Thoracic aorta (tissue), 2 donors: ENCODE measurements around the gene DIP2C. TPM values are rescaled to one million over a fixed set of nuclear protein-coding genes. Genes with fewer than 3 reads are reported as not detected.
"Not testable (repeated sequence)": the region's sequence is repeated elsewhere in the genome, so short reads cannot be mapped to it uniquely, and the experiment has no call there.

ENCODE experiments used
- ATAC-seq: fragments of 150-250 bp; one replicate; pipeline ENCODE4 v1.8.0; 2017; ENCODE audit warnings: low read depth; ENCODE audit not compliant: insufficient number of reproducible peaks, low FRiP score
- DNase-seq: peaks from one replicate; pipeline ENCODE4 v3.0.0-alpha.2; 2020; ENCODE audit warnings: low spot score
- H3K27ac ChIP-seq, 2 donors: fragments of 200-600 bp; sonication (generic); 1 replicate in 1 of 2; 2 replicates in 1 of 2; pipeline ENCODE4 v1.5.1; 2016; ENCODE audit warnings: mild to moderate bottlenecking in 2 of 2, moderate library complexity in 2 of 2
- H3K27me3 ChIP-seq: fragments of 200-600 bp; sonication (generic); replicated peaks from 2 replicates; pipeline ENCODE4 v1.6.0; 2016; ENCODE audit warnings: mild to moderate bottlenecking; ENCODE audit not compliant: insufficient read depth
- H3K36me3 ChIP-seq: fragments of 200-600 bp; sonication (generic); one replicate; pipeline ENCODE4 v1.5.1; 2016
- H3K4me1 ChIP-seq, 2 donors: fragments of 200-600 bp; sonication (generic); 1 replicate in 1 of 2; 2 replicates in 1 of 2; pipeline versions ENCODE4 v1.5.1 to v1.6.0; 2016; ENCODE audit warnings: low read depth in 2 of 2, mild to moderate bottlenecking in 1 of 2; ENCODE audit not compliant: control insufficient read depth in 1 of 2
- H3K4me3 ChIP-seq: fragments of 200-600 bp; sonication (generic); 2 replicates; pipeline ENCODE4 v1.5.1; 2016; ENCODE audit warnings: mild to moderate bottlenecking
- H3K9me3 ChIP-seq: fragments of 200-600 bp; sonication (generic); 2 replicates; pipeline ENCODE4 v1.5.1; 2016
- total RNA-seq, 2 donors: library from RNA; depleted of rRNA; stranded (reverse); fragments of >200 nt; gene quantifications; one replicate each; pipeline versions ENCODE4 v1.1.0 to v1.2.3, GENCODE V29; 2016
- TF ChIP-seq, protein P1 (sequence below): fragments of 200-600 bp; sonication (generic); IDR thresholded peaks from one replicate; pipeline ENCODE4 v1.5.1; 2019; ENCODE audit warnings: antibody characterized with exemption

Gene DIP2C
- total RNA-seq, 2 donors from 2014 or later = 36.8 to 44.0 TPM

DNA sequence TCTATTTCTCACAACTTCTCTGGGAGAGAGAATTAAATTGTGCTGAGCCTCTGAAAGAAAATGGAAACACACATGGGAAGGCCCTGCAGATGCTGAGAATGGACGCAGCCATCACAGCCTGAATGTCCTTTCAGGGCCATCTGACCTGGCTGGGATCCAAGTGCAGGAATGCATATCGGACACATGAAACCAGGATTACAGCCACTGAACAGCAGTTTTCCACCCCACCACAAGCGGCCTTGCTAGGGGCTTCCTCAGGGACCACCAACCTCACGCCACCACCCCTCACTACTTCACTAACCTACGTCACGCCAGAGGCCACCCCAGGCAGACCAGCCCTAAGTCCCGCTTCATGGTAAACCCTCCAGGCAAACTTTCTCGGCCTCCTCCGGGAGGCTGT, 103.3 kb downstream of the DIP2C start:
- Histone ChIP-seq H3K4me1 (peaks cover 0 to 31% of the 10 kb centered on the region in 2 donors), H3K9me3 (no peaks in the 10 kb centered on the region), H3K27ac (no peak overlapping the region), H3K36me3 (no peaks in the 10 kb centered on the region), H3K4me3 (no peak overlapping the region), H3K27me3 (no peaks in the 10 kb centered on the region)
- no peak for ATAC-seq
- TF ChIP-seq, protein P1, sequence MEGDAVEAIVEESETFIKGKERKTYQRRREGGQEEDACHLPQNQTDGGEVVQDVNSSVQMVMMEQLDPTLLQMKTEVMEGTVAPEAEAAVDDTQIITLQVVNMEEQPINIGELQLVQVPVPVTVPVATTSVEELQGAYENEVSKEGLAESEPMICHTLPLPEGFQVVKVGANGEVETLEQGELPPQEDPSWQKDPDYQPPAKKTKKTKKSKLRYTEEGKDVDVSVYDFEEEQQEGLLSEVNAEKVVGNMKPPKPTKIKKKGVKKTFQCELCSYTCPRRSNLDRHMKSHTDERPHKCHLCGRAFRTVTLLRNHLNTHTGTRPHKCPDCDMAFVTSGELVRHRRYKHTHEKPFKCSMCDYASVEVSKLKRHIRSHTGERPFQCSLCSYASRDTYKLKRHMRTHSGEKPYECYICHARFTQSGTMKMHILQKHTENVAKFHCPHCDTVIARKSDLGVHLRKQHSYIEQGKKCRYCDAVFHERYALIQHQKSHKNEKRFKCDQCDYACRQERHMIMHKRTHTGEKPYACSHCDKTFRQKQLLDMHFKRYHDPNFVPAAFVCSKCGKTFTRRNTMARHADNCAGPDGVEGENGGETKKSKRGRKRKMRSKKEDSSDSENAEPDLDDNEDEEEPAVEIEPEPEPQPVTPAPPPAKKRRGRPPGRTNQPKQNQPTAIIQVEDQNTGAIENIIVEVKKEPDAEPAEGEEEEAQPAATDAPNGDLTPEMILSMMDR = no peak
- no peak for DNase-seq

DNA sequence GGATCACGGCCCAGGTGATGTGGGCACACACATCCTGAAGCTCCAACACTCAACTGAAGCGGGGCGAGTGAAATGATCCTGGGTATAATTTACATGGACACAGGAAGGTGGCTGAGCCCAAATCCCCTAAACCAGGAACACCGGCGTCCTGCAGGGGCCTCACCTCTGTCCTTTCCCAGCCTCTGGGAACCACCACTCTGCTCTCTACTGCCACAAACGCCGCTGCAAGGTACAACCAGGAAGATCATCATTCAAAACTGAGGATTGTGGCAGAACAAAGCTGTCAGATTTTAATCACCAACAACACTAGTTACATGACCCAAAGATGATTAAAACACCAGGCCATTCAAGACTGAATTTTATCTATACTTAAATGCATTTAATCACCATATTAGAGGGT, 104.0 kb downstream of the DIP2C start:
- no peak for ATAC-seq
- Histone ChIP-seq H3K27ac (no peak overlapping the region), H3K9me3 (no peaks in the 10 kb centered on the region), H3K4me1 (peaks cover 0 to 35% of the 10 kb centered on the region in 2 donors), H3K27me3 (no peaks in the 10 kb centered on the region), H3K36me3 (no peaks in the 10 kb centered on the region), H3K4me3 (no peak overlapping the region)
- no peak for DNase-seq
- TF ChIP-seq, protein P1 = no peak

DNA sequence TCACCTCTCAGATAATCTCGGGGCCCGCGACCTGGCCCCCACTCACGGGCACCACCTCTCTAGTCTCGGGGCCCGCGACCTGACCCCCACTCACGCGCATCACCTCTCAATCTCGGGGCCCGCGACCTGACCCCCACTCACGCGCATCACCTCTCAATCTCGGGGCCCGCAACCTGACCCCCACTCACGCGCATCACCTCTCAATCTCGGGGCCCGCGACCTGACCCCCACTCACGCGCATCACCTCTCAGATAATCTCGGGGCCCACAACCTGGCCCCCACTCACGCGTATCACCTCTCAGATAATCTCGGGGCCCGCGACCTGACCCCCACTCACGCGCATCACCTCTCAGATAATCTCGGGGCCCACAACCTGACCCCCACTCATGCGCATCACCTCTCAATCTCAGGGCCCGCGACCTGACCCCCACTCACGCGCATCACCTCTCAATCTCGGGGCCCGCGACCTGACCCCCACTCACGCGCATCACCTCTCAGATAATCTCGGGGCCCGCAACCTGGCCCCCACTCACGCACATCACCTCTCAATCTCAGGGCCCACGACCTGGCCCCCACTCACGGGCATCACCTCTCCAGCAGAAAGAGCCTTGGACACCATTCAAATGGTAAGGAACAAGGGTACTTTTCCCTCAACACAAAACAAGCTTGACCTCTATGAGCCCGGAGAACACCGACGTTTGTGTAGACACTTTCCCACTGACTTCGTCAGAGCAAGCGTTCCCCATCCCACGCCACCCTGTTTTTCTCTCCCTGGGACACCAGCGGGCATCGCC, 104.8 kb downstream of the DIP2C start:
- not testable (repeated sequence) for H3K27ac ChIP-seq, H3K9me3 ChIP-seq, H3K4me3 ChIP-seq, H3K27me3 ChIP-seq, ATAC-seq, H3K36me3 ChIP-seq, DNase-seq
- peaks cover 0 to 38% of the 10 kb centered on the region in 2 donors for H3K4me1 ChIP-seq

DNA sequence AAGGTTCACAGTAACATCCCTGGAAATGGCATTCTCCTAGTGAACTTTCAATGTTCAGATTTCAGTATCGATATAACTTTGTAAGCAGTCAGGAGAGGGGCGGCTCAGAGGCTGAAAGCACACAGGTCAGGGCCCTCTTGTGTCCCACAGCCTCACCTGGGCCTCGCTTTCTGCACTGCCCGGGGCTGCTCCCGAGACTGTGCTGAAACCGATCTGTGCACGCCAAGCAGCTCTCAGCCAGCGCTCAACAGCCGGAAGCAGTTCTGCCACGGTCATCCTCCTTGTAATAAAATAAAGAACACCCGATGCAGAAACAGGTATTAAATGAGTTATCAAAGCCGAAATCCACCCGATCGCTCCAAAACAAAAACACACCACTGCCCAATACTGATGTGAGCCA, 106.0 kb downstream of the DIP2C start:
- TF ChIP-seq, protein P1 = no peak
- H3K4me1 ChIP-seq = peaks cover 0 to 31% of the 10 kb centered on the region in 2 donors
- no peak for ATAC-seq

DNA sequence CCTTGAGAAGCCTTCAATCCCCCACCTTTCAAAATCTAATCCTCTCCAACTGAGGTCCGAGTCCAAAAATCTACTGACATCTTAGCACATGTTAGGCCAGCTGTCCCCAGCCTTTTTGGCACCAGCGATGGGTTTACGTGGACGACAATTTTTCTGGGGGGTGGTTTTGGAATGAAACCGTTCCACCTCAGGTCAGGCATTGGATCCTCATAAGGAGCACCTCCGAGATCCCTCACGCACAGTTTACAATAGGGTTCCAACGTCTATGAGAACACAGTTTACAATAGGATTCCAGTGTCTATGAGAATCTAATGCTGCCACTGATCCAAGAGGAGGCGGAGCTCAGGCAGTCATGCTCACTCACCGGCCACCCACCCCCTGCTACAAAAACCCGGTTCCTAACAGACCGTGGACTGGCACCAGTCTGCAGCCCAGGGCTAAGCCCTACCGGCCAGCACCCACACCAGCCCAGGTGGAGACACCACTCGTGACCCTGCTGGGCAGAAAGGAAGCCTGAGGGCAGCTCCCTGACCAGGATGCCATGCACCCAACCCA, 107.6 kb downstream of the DIP2C start:
- Histone ChIP-seq H3K9me3 (no peaks in the 10 kb centered on the region), H3K4me3 (no peak overlapping the region), H3K27me3 (no peaks in the 10 kb centered on the region), H3K27ac (no peak overlapping the region), H3K4me1 (peaks cover 0 to 27% of the 10 kb centered on the region in 2 donors), H3K36me3 (no peaks in the 10 kb centered on the region)
- DNase-seq (no peak), ATAC-seq (no peak)
- TF ChIP-seq, protein P1 = no peak

More for the DNA sequence above, 106.0 kb downstream of the DIP2C start:
- no peak for DNase-seq
- H3K36me3 ChIP-seq = no peaks in the 10 kb centered on the region
- H3K27ac ChIP-seq = no peak overlapping the region
- no peaks in the 10 kb centered on the region for H3K9me3 ChIP-seq
- H3K4me3 ChIP-seq = no peak overlapping the region
- H3K27me3 ChIP-seq = no peaks in the 10 kb centered on the region
